HG03558 (cell line): ENCODE results near the gene MTMR3.

Experiments used
- ATAC-seq: cut with Tn5 transposase; IDR thresholded peaks from one replicate; pipeline ENCODE4 v1.9.1; 2021; ENCODE audit warnings: moderate number of reproducible peaks; ENCODE audit not compliant: unreplicated experiment; ENCODE audit errors: extremely low read depth

The MTMR3 gene

DNA sequence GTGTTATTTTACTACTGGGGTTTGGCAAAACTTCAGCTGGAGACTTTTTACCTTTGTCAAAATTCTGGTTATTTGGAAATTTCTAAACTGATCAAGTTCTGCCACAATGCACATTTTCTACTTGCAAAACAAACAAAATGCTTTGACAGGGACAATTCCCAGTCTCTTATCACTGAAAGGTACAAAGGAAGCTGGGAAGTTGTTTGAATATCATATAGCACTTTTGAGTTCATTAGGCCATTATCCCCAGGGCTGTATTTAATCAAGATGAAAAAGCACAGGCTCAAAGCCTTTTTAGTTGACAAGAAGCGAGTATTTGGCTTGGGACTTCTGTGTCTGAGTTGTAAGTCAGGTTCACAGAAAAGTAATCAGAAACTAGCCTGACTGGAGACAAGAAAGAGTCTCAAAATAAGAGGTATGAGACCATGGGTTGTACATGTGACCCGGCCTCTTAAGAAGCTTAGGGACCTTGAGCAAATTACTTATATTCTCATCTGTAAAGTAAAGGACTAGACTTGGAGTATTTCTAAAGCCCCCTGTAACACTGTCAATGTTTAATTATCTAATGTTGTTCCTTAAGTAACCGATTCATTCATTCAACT lies 194.4 kb downstream of the MTMR3 start:
- no peak for ATAC-seq

DNA sequence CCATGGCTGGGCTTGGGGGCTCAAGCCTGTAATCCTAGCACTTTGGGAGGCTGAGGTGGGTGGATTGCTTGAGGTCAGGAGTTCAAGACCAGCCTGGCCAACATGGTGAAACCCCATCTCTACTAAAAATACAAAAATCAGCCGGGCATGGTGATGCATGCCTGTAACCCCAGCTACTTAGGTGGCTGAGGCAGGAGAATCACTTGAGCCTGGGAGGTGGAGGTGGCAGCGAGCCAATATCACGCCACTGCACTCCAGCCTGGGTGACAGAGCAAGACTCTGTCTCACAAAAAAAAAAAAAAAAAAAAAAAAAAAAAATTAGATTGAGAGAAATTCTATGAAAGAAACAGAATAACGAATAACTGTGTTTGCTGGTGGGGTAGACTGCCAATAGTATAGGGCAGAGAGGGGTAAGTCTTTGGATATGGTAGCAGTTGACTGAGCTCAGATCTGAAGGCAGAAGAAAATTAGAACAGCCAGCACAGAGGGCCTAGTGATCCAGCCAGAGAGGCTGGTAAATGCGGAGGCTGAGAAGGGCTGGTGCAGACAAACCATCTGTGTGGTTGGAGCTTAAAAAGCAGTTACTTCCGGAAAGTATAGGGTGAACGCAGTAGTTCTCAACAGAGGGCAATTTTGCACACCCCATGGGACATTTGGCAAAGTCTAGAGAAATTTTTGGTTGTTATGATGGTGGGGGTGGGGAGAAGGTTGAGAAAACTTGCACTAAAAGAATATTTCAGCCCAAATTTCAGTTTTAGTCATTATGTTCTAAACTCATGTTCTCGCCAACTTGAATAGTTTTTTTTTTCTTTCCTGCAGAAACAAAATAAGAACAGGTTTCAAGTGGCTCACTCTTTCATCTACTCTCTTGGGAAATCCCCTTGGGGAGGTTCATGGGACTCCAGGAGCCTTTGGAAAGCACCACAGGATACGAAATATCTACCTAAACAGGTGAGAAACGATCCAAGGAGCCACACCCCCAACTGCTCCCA lies 195.6 kb downstream of the MTMR3 start:
- ATAC-seq, result no peak

DNA sequence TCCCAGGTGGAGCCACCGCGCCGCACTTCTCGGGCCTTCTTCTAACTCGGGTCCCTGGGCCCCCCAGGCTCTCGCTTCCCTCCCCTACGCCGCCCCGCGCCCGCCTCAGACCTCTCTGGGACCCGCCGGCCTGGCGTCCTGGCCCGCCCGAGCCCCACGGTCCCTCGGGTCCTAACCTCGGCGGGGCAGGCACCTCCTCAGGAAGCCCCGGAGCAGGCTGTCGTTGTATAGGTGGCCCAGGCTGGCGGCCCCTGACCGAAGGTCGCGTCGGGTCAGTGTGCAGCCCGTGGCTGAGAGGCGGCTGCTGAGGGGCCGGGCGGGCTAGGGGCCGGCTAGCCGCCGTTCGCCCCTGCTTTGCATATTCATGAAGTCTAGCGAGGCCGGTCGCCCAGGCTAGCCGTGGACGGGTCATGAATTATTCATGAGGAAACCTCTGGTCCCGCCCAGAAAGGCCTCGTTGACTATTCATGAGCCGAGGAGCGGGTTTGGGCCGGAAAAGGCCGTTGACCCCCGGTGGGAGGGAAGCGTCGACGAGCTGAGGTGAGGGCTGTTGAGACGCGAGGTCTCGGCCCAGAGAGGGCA lies 197.1 kb downstream of the MTMR3 start, which contains the start of gene HORMAD2:
HORMAD2 (plus strand) TSS at position 513 of the 582 bp plus-strand sequence. CDS start 13,489 bp downstream, outside the sequence.
- no peak for ATAC-seq
